GM18870 (cell line): ENCODE measurements around the gene RNF150.
"Not testable (repeated sequence)": the region's sequence is repeated elsewhere in the genome, so short reads cannot be mapped to it uniquely, and the experiment has no call there.

Source experiments
- ATAC-seq: cut with Tn5 transposase; IDR thresholded peaks from one replicate; pipeline ENCODE4 v1.9.1; 2021; ENCODE audit warnings: moderate library complexity; ENCODE audit not compliant: unreplicated experiment

The RNF150 gene

GRCh38 chr4:141078871-141079270 is 54.4 kb downstream of the RNF150 start:
- no peak for ATAC-seq

GRCh38 chr4:141077611-141078225 is 55.6 kb downstream of the RNF150 start:
- no peak for ATAC-seq

- ATAC-seq: no peak
Measured at GRCh38 chr4:141075553-141075952, 57.7 kb downstream of the RNF150 start.

GRCh38 chr4:141074098-141074878 is 59.0 kb downstream of the RNF150 start:
- no peak for ATAC-seq

- no peak for ATAC-seq
Measured at GRCh38 chr4:141066690-141067089, 66.6 kb downstream of the RNF150 start.

- no peak for ATAC-seq
Measured at GRCh38 chr4:141065872-141066271, 67.4 kb downstream of the RNF150 start.

GRCh38 chr4:141062651-141063050 is 70.6 kb downstream of the RNF150 start:
- no peak for ATAC-seq

GRCh38 chr4:141058591-141059512 is 74.4 kb downstream of the RNF150 start:
- ATAC-seq: no peak

GRCh38 chr4:141057582-141057981 is 75.7 kb downstream of the RNF150 start:
- no peak for ATAC-seq

- ATAC-seq: no peak
Measured at GRCh38 chr4:141056473-141056872, 76.8 kb downstream of the RNF150 start.

- ATAC-seq: no peak
Measured at GRCh38 chr4:141054446-141054845, 78.8 kb downstream of the RNF150 start.

GRCh38 chr4:141050999-141051398 is 82.3 kb downstream of the RNF150 start:
- ATAC-seq: not testable (repeated sequence)

- ATAC-seq: no peak
Measured at GRCh38 chr4:141047228-141047884, 85.9 kb downstream of the RNF150 start.

GRCh38 chr4:141046255-141046654 is 87.0 kb downstream of the RNF150 start:
- ATAC-seq: no peak

- no peak for ATAC-seq
Measured at GRCh38 chr4:141045848-141046247, 87.4 kb downstream of the RNF150 start.

GRCh38 chr4:141041021-141041476 is 92.2 kb downstream of the RNF150 start:
- no peak for ATAC-seq

GRCh38 chr4:141039156-141039555 is 94.1 kb downstream of the RNF150 start:
- ATAC-seq: no peak

- ATAC-seq: no peak
Measured at GRCh38 chr4:141038428-141038827, 94.8 kb downstream of the RNF150 start.

GRCh38 chr4:141037446-141037845 is 95.8 kb downstream of the RNF150 start:
- no peak for ATAC-seq

GRCh38 chr4:141036786-141037185 is 96.5 kb downstream of the RNF150 start:
- ATAC-seq: no peak

GRCh38 chr4:141035920-141036319 is 97.3 kb downstream of the RNF150 start:
- no peak for ATAC-seq
